ENCODE measurements around the gene TRAF1.

- no peak for TF ChIP-seq CTCF (IDR thresholded peaks at IDR 0.05)
- TF ChIP-seq POLR2A (IDR thresholded peaks at IDR 0.05), result no peak
Observed at GRCh38 chr9:120920806-120921178, 5.8 kb downstream of the TRAF1 start.
